ENCODE measurements around the gene FAM219A.
A peak's percentile ranks its signal among the peaks of the same experiment; 100 is the strongest.

Gene FAM219A

DNA sequence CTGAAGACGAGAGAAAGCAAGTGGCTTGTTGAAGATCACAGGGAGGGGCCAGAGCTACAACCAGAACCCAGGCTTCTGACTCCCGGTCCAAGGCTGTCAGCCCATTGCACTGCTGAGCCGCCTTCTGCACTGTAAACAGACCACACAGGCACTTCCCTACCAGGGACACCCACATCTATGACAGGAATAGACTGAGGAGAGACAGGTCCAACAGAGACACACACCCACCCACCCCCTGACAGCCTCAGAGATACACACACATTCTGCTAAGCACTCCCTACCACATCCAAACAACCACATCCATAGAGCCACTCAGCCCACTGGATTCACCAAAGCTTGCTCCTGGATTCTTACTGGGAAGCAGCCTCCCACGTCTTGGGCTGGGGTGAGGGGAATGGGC lies 58.6 kb downstream of the FAM219A start:
- DNase-seq: no peak

- DNase-seq: no peak
Observed at GRCh38 chr9:34398875-34399274, 59.5 kb downstream of the FAM219A start.

- DNase-seq: no peak
Observed at GRCh38 chr9:34396276-34397214, 61.8 kb downstream of the FAM219A start.

- no peak for DNase-seq
Observed at GRCh38 chr9:34392511-34392910, 65.9 kb downstream of the FAM219A start.

GRCh38 chr9:34387239-34387638 lies 71.1 kb downstream of the FAM219A start:
- no peak for DNase-seq

DNA sequence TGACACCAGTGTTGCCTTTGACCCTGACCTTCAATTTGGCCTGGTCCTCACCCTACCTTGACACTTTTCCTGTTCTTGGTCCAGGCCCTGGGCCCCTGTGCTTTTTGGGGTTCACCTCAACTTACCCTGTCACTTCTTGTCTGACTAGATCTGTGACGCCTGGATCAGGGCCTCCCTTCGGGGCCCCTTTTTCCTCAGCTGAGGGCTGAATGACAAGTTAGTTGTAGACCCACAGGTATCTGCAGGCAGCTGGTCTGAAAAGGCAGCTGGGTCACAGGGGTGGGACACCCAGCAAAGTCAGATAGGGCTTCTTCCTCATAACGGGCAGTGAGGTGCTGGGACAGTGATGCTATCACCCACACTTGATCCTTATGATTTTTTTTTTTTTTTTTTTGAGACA lies 71.7 kb downstream of the FAM219A start:
- no peak for DNase-seq

DNA sequence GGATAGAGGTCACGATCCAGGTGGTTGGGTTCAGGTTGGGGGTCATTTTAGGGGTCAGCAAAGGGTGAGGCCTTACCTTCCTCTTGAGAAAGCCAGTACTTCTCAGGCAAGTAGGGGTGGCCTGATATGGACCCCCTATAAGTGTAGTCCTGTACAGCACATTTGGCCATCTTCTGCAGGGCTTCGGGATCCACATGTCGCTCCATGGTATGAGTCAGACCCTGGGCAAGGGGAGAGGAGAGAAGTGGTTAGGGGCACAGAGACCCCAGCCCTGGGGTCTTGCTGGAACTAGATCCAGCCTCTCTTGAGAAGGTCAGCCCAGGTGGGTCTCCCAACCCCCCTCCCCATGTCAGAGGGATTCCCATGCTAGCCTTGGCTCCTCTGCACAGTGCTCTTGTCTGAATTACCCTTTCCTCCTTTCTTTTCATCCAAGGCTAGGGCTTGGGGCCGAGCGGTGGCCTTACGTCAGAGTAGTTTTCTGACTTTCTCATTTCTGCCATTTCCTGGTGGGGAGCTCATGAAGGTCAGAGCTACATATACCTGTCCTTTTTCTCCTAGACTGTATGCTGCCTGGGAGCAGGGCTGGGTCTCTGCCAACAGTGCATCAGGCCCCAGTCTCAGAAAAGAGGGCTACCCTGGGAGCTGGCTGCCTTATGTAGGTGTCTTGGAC lies 72.7 kb downstream of the FAM219A start:
- DNase-seq: no peak

DNA sequence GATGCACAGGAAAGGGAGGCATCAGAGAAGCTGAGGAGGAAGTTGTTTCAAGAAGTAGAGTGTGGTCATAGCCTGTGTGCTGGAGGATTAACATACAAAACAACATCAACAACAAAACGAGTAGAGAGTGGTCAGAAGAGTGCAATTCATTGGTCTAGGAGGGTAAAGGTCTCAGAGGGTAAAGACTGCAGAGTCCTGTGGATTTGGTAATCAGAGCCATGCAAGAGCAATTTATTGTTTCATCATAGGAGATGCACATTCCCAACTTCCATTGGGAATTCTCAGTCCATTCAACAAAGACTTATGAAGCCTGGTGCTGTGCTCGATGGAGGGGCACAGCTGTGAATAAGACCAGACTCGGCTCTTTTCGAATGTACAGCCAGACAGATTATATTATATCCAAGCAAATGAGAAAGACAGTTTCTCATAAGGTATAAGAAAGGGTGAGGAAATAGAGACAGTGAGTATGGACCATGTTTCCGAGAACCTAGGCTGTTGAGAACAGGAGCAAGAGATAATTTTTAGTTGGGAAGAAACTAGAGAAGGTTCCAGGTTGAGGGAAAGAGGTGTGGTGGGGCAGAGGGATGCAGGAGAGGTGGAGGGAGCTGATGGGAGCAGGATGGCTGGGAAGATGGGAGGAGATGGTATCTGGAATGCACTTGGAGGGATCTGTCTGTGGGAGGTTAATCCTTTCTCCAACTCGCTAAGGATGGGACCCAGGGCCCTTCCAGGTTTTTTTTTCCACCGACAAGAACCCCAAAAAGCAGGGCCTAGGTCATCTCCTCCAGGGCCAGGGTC lies 73.8 kb downstream of the FAM219A start:
- no peak for DNase-seq

- no peak for DNase-seq
Observed at GRCh38 chr9:34383904-34384303, 74.5 kb downstream of the FAM219A start.

- no peak for DNase-seq
Observed at GRCh38 chr9:34382879-34383278, 75.5 kb downstream of the FAM219A start.

DNA sequence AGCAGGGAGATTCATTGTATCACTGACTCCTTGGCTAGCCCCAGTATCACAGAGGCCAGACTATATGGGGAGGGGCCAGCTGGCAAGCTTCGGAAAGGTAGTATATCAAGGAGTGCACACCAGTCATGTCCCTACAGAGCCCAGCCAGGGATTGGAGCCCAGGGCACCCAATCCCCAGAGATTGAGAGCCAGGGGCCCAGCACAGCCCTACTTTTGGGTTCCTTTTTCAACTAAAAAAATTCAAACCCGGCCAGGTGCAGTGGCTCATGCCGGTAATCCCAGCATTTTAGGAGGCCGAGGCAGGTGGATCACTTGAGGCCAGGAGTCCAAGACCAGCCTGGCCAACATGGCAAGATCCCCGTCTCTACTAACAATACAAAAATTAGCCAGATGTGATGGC lies 76.3 kb downstream of the FAM219A start:
- DNase-seq: no peak

DNA sequence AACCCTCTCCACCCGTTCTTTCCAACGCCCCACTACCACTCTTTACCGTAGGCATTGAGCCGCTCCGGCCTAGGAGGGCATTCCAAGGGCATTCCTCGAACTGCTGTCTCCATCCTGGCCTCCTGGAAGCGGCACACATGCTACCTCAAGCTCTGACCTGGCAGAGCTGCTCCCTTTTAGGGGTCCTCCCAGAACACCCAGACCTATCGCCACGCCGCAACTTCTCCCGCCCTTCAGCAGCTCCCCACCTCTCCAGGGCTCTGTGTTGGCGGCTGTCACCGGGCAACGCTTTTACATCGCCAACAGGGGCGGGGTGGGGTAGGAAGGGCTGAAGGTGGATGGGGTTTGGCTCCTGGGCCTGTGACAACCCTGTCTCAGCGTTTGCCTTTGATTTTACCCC lies 77.0 kb downstream of the FAM219A start:
- DNase-seq: no peak

- peak; percentile 87 for DNase-seq
Observed at GRCh38 chr9:34380511-34381315, 77.7 kb downstream of the FAM219A start.

DNA sequence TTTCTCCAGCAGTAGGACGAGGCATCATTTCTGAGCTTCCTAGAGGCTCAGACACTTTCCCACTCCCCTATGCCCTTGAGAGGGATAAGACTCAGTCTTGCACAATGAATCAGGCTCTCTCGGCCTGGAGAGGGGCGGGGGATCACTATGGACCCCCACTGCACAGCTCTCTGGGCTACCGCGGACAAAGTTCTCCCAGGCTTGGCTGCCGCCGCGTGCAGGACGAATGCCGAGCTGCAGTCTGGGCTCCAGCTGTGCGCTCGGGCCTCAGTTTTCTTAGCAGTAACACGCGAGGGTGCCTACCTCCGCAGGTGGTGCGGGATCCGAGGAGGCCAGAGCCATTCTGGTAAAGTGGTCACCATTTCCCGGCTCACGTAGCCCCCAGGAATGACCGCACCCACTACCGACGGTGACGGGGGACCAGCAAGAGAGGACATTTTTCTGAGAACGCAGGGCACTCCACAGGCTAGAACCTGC lies 78.3 kb downstream of the FAM219A start:
- no peak for DNase-seq

DNA sequence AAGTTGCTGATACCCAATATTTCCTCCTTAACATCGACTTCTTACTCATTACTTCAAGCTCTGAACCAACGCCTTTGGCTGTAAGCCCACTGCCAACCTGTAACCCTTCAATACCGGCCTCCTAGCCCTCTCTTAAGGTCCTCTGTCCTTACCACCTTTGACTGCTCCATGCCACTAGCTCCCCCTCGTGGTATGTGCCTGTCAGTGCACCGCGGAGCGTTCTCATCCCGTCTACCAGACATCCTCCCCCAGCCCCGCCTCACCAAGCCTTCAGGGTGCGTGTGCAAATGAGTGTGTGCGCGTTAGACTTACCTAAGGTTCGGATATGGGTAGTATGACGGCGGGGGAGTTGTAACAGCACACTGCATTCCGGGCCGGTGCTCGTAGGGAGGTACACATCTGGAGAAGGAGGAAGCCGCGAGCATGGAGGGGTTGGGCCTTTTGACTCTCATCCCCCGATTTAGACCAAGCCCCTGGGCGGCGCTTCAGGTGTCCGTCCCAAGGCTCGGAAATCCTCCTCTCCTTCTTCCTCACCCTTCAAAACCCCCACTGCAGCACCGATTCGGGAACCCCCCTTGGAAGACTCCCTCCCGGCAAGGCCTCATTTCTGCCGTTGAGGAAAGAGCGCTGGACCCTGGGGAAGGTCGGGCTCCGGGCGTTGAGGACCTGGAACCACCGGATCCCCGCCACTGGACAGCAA lies 78.9 kb downstream of the FAM219A start:
- DNase-seq: peak; percentile 86

DNA sequence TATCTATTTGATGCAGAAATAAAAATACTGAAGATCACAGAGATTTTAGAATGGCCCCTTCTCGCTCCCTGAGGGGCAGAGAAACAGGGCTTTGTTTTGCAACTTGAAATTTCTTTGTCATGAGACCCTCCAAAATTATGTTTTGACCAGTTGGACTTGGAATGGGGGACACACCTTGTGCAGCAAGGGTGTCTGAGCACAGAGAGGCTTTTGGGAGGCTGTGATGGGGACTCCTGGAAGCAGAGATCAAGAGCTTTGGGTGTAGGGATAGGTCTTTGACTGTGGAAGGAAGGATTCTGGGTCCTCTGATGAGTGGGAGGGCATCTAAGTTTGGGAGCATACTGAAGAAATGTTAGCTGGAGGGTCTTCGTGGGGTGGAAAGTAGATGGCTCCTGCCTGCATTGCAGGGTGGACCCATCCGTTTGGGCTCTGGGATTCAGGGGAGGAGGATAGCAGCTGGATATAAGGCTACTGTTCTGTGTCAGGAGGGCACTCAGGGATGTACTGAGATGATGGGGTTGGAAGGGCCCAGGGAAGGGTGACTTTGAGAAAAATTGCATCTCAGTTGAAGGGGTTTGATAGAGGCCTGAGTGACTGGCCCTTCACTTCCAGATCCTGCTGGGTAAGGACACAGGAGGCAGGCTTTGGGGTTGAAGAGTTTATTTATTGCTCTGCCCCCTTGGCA lies 79.9 kb downstream of the FAM219A start:
- DNase-seq: no peak

DNA sequence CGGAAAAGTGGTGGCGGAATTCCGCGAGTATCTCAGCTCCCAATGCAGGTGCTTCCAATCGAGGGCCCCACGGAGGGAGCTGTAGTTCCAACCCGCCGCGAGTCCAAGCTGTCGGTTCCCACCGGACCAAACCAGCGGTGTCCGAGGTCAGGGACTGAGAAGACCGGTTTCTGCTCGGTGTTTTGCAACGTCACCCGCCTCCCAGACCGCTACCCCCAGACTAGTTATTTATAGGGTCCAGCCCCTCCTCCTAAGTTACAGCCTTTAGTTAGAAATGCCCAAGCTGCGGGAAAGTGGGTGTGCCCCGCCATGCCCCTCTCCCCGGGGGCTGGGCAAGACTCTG lies 81.0 kb downstream of the FAM219A start:
- DNase-seq: peak; percentile 55

DNA sequence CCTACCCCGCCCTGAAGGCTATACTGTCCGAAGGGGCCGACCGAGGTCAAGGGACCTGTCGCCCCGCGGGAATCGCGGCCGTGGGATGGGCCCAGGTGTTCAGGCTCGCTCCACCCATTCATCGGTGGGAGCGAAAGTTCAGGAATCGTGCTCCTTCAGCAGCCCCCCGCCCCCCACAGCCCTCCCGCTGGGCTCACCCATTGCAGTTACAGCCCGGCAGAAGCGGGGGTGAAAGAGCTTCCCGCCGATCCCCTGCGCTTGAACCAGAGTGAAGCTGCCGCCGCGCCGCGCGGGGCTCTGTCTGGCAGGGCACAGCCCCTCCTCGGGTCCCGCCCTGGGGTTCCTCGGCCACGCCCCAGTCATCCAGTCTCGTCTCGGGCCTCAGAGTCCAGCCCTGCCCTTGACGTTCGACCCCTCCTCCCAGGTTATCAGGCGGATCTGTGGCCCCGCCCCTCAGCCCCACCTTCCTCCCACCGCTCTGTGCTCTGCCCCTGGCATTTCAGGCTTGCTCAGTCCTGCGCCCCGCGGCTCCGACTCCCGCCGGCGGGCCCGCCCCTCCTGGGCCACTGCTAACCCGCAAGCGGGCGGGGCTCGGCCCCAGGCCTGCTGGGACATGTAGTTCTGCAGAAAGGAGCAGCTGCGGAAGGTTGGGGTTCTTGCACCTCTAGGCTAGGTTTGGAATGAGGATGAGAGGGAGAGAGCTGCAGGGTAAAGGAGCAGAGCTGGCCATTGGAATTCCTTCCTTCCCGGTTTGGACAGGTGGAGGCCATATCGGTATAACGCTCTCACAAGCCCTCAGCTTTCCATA lies 81.6 kb downstream of the FAM219A start, which contains the start of gene MYORG:
MYORG (minus strand) TSS at position 303 of the 808 bp plus-strand sequence. CDS start 3,955 bp downstream, outside the sequence.
- peak; percentile 93 for DNase-seq

DNA sequence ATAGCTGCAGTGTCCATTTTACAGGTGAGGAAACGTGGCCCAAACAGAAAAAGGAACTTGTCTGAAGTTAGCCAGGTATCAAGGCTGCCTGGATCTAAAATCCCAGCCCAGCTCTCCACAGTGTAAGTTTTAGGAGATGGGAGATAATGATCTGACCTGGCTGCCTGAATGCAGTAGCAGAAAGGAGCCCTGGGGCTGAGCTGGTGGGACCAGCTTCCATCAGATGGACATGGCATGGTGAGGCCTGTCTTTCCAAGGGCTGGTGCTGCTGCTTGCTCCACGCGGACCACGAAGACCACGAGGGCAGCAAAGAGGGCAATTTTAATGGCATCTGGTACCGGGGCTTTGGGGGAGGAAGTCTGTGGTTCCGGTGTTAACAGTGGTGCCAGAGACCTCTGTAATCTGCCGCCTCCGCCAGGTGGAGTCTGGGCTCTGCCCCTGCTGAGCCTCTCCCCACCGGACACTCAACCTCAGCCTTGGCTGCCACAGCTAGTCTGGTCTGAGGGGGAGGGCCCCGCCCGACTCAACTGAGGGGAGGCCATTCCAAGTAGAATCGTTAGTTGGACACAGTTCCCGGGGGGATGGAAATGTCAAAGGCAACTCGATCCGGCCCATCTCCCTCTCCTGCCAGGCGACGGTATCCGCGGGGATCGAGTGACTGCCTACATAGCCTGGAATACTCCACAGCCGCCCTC lies 82.3 kb downstream of the FAM219A start:
- peak; percentile 65 for DNase-seq
